ENCODE results near the gene PLEKHA8.

DNA sequence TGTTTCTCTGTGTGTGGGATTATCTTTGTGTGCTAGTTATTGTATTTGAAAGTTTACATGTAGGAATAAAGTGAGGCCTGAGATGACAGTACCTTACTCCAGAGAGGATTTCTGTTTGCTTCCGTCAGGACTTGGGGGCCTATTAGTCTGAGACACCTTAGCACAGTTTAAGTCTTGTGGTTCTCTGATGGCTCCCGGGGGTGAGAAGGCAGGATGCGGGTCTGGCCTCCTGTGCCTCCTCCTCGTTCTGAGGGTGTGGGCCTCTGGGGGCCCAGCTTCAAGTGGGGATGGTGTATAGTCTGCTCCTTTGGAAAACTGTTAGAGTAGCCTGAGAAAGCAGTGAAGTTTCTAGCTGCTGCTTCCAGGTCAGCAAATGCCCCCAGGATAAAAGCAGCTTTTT is 119.0 kb downstream of the PLEKHA8 start:
- no peak for TF ChIP-seq EZH2 (IDR thresholded peaks at IDR 0.05; ENCODE audit: low read length, unreplicated experiment)
- TF ChIP-seq, protein P1, sequence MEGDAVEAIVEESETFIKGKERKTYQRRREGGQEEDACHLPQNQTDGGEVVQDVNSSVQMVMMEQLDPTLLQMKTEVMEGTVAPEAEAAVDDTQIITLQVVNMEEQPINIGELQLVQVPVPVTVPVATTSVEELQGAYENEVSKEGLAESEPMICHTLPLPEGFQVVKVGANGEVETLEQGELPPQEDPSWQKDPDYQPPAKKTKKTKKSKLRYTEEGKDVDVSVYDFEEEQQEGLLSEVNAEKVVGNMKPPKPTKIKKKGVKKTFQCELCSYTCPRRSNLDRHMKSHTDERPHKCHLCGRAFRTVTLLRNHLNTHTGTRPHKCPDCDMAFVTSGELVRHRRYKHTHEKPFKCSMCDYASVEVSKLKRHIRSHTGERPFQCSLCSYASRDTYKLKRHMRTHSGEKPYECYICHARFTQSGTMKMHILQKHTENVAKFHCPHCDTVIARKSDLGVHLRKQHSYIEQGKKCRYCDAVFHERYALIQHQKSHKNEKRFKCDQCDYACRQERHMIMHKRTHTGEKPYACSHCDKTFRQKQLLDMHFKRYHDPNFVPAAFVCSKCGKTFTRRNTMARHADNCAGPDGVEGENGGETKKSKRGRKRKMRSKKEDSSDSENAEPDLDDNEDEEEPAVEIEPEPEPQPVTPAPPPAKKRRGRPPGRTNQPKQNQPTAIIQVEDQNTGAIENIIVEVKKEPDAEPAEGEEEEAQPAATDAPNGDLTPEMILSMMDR (conservative IDR thresholded peaks at IDR 0.05; ENCODE audit: low read depth, low read length), result no peak

Data from PC-3 (cell line).